Coronary artery (tissue), 2 donors: ENCODE data around the gene SV2B.

ENCODE experiments used
- DNase-seq: peaks from one replicate; pipeline ENCODE4 v3.0.0-alpha.2; 2017; ENCODE audit warnings: low spot score
- H3K27ac ChIP-seq, 2 donors: fragments of 200-600 bp; sonication (generic); one replicate each; pipeline ENCODE4 v1.5.1; 2016 to 2019
- H3K4me3 ChIP-seq: fragments of 200-600 bp; sonication (generic); 2 replicates; pipeline ENCODE4 v1.5.1; 2016; ENCODE audit warnings: mild to moderate bottlenecking, moderate library complexity
- CTCF ChIP-seq: fragments of 200-600 bp; sonication (generic); IDR thresholded peaks from one replicate; pipeline ENCODE4 v1.5.1; 2019; ENCODE audit warnings: antibody characterized with exemption

The SV2B gene

DNA sequence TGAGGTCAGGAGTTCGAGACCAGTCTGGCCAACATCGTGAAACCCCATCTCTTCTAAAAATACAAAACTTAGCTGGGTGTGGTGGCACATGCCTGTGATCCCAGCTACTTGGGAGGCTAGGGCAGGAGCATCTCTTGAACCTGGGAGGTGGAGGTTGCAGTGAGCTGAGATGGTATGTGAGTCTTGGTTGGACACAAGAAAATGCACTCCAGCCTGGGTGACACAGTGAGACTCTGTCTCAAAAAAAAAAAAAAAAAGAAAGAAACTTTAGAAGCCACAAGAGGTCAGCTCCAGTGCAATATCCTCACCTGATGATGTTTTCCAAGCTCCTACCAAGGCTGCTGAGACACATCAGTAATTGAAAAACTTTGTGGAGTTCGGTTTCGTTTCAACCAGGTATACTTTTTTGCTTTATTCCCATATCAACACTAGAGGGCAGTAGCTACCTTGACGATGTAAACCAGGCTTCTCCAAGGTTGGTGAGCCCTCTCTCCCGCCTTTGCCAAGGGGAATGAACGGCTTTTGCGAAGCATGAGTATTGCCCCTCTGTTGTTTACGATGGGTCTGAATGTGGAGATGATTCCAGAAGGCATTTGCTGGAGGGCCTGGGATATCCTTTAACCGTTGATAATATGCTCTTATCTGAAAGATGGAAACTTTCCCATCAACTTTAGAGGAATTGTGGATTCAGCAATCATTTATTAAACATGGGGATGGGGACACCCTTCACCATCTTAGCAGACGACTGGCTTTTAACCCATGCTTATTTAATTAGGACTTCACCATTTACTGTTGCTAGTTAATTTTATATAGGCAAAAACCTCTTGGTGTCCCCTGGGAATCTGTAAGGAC, 202.8 kb downstream of the SV2B start:
- peak overlapping the region; percentile 30 for H3K4me3 ChIP-seq
- no peak overlapping the region for H3K27ac ChIP-seq
- TF ChIP-seq CTCF: peak; percentile 59
- no peak for DNase-seq

DNA sequence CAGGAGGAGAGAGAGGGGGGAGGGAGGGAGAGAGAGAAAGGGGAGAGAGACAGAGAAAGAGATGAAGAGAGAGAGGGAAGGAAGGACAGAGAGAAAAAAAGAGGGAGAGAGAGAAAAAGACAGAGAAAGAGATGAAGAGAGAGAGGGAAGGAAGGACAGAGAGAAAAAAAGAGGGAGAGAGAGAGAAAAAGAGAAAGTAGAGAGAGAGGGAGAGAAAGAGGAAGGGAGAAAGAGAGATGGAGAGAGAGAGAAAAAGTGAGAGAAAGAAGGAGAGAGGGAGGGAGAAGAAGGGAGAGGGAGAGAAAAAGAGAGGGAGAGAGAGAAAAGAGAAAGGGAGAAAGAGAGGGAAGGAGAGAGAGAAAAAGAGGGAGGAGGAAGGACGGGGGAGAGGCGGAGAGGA, 204.2 kb downstream of the SV2B start:
- TF ChIP-seq CTCF: no peak
- no peak for DNase-seq
- Histone ChIP-seq H3K4me3 (no peak overlapping the region), H3K27ac (no peak overlapping the region)

DNA sequence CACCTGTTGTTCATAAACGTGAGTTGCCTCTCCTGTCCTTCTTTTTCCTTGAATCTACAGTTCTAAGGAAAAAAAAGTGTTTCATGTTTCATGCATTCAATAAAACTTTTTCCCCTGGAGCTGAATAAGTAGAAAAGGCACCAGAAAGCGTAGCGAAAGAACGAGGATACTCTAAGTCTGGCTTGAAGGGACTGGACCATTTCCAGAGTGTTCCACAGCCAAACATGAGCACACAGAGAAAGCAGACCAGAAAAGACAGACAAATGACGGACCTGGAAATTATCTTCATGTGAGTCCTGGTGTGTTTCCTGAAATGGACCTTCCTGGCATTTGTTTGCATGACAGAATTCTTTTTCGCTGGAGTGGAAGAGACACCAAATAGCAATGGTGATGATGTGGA, 204.7 kb downstream of the SV2B start:
- no peak overlapping the region for H3K27ac ChIP-seq
- H3K4me3 ChIP-seq: no peak overlapping the region

DNA sequence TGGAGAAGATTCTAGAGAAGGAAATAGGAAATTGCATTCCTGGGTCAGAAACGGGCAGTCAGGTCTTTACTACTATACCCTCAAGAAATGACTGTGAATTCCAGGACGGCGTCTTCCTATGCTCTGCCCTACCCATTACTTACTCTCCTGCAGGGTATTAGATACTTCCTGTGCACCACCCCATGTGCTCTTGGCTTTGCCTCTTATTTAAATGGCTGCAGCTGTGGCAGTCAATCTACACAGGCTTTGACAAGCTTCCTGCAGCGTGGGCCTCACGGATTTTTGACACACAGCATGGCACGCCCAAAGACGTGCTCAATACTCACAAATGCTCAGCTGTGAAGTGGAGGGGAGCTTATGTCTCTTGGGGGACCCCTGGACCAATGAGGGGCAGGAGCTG, 206.1 kb downstream of the SV2B start:
- no peak for TF ChIP-seq CTCF
- DNase-seq: no peak

More for the DNA sequence above, 204.7 kb downstream of the SV2B start:
- no peak for DNase-seq
- TF ChIP-seq CTCF: no peak

DNA sequence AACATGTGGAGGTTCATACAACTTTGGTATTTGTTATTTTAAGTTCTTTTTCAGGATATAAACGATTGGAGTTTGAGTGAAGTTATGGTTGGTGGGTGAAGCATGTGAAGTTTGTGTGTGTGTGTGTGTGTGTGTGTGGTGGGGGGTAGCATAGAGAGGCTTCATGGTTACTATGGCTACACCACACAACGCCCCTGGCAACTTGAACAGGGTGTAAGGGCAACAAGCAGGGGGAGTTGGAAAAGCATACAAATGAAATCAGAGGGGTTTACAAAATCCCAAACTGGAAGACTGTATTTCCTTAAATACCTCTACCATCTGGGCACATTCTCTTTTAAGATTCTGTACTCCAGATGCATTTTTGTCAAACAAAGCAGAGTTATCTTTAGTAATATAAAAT, 207.5 kb downstream of the SV2B start:
- no peak for TF ChIP-seq CTCF
- DNase-seq: no peak
- H3K4me3 ChIP-seq: no peak overlapping the region
- H3K27ac ChIP-seq: no peak overlapping the region

More for the DNA sequence above, 206.1 kb downstream of the SV2B start:
- Histone ChIP-seq H3K27ac (no peak overlapping the region), H3K4me3 (no peak overlapping the region)

DNA sequence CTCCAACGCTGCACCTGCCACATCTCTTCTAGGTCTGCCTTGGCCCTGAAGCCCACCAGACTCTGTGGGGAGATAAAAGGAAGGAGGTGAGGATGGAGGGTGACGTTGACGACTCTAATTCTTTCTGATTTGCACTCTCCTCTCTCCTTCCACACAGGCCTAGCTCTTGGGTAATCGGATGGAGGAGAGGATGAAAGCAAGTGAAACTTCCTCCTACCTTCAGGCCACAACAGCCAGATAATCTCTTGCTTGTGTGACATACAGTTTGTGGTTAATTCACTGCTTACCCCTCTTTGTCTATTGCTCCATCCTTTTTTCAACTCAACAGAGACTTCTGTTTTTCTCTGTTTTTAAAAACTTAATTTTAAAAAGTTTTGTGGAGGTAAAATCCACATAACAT, 208.1 kb downstream of the SV2B start:
- H3K27ac ChIP-seq: no peak overlapping the region
- no peak for DNase-seq
- no peak overlapping the region for H3K4me3 ChIP-seq
- no peak for TF ChIP-seq CTCF

DNA sequence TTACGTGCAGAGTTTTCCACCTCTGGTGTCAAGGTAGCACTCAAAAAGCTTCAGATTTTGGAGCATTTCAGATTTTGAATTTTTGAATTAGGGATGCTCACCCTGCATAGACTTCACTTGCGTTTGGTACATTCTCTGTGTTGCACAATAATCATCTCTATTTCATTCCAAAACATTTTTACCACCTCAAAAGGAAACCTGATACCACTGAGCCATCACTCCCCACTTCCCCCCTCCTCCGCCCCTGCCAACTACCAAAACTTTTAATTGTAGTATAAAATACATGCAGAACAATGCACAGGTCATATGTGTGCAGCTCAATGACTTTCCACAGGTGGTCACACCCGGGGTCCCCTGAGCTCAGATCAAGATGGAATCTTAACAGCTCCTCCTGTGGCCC, 208.8 kb downstream of the SV2B start:
- no peak overlapping the region for H3K27ac ChIP-seq
- DNase-seq: no peak
- no peak for TF ChIP-seq CTCF
- H3K4me3 ChIP-seq: no peak overlapping the region
